ENCODE results near the gene EGR1.

EGR1 gene

GRCh38 chr5:138515556-138516245 lies 50.4 kb downstream of the EGR1 start:
- DNase-seq = no peak

- no peak for DNase-seq
Measured at GRCh38 chr5:138517437-138517836, 52.2 kb downstream of the EGR1 start.
